Glomerular endothelial cell (primary cell): ENCODE results near the gene COPZ1. TPM values are rescaled to one million over a fixed set of nuclear protein-coding genes. Genes with fewer than 3 reads are reported as not detected.
"Not testable (repeated sequence)": the region's sequence is repeated elsewhere in the genome, so short reads cannot be mapped to it uniquely, and the experiment has no call there.

Experiments used
- DNase-seq: peaks from one replicate; pipeline ENCODE4 v3.0.0-alpha.2; 2011; ENCODE audit warnings: low read depth, low spot score; ENCODE audit errors: extremely low read depth
- total RNA-seq: library from RNA; depleted of rRNA; stranded (reverse); fragments of >200 nt; gene quantifications from 2 replicates; pipeline ENCODE4 v1.2.3, GENCODE V29; 2015

Gene COPZ1, protein sequence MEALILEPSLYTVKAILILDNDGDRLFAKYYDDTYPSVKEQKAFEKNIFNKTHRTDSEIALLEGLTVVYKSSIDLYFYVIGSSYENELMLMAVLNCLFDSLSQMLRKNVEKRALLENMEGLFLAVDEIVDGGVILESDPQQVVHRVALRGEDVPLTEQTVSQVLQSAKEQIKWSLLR
- total RNA-seq: 115 and 194 TPM in 2 replicates

DNA sequence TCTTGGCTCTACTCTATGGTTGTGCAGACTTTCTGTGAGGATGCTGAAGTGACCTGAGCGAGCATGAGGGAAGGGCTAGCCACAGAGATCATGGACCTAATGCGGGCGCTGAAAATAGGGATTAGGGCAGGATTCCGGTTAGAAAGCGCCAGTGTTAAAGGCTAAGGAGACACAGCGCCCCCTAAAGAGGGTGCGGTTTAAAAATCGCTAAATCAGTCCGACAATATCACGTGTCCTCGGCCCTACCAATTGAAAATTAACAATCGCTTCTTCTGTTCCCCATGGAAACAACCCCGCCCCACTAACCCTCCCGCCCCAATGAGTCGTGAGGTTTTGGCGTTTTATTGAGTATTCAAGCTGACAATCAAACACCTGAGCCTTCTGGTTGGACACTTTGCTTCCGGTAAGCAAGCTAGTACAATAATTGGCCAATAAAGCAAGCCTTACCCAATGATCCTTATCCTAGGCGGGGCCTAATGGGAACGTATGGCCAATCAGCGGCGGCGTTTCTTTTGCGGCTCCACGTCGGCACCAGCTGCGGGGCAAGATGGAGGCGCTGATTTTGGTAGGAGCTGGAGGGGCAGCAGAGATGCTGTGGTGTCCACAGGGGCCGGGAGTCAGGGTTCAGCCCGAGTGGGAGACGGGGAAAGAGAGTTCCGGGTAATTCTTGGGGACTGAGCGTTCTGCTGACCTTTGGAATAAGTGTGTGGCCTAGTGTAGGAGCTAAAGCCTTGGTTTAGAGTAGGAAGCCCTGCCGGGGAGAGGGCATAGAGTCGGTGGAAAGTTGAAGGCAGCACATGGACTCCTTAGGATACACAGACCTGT is at the start of gene COPZ1:
TSS of gene COPZ1 (plus strand) at position 515 of the 825 bp plus-strand sequence. CDS start at position 548, 33 bp downstream.
- DNase-seq: peak; percentile 98

DNA sequence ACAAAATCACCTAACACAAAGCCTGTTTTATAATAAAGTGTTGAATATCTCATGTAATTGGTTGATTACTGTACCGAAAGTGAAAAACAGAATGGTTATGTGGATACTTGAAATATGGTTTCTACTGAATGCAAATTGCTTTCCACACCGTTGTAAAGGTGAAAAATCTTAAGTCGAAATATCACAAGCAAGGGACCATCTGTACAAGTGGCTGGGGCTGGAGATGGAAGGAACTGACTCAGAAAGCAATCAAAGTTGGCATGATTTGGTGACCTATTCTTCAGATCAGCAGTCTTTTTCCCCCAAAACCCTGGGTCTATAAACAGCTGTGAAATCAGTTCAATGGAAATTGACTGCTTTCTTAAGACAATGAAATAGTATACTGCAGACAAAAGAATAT is 48.6 kb upstream of the COPZ1 start:
- no peak for DNase-seq

GRCh38 chr12:54277823-54278276 is 47.1 kb upstream of the COPZ1 start:
- DNase-seq: no peak

DNA sequence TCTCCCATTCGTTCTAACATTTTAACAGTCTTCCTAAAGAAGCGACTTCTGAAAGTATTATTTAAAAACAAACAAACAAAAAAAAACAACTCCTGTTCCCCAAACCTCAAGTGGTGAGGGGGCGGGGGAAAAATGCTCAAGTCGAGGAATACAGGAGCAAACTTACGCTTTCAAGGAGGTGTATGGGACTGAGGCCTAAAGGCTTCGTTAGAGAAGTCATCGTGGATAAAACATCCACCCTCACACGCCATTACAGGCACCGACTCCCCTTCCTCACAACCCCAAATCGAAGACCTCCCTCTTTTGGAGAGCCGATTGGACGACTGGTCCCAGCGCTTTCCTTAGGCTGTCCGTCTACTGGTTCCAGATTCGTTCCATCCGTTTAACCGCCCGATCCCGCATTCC is 45.7 kb upstream of the COPZ1 start:
- DNase-seq: no peak

- peak; percentile 98 for DNase-seq
Measured at GRCh38 chr12:54279632-54280467, 45.1 kb upstream of the COPZ1 start, which contains the start of gene CBX5. Gene CBX5, minus strand, starts transcription at chr12:54280122. Its CDS starts 22,472 bp downstream, at chr12:54257650.

- DNase-seq: peak; percentile 100
Measured at GRCh38 chr12:54280468-54281260, 44.3 kb upstream of the COPZ1 start, which contains the start of gene HNRNPA1. Gene HNRNPA1, plus strand, starts transcription at chr12:54280726. Its CDS starts 82 bp downstream, at chr12:54280808.

GRCh38 chr12:54281261-54281638 is 43.7 kb upstream of the COPZ1 start:
- DNase-seq: not testable (repeated sequence)

GRCh38 chr12:54281694-54282093 is 43.2 kb upstream of the COPZ1 start:
- not testable (repeated sequence) for DNase-seq

DNA sequence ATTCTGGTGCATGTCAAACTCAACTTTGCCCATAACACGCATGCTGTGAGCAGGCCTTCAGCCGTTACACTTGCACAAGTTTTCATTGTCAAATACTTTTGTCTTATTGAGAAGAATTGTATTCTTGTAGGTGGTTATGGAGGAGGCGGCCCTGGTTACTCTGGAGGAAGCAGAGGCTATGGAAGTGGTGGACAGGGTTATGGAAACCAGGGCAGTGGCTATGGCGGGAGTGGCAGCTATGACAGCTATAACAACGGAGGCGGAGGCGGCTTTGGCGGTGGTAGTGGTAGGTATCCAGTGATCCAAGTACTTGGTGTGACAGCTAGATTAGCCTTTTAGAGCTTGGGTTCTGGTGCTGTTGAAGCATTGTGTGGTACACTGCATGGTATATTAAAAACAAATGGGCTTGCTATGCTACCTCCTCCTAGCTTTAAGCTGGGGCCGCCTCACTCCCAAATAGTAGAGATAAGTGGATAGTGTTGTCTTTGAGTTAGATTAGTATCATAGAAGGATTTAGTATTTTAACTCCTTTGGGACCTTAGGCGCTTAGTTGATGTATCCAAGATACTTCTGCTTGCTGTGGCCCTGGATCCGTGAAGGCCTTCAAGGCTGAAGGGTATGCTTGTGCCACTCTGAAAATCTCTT is 41.9 kb upstream of the COPZ1 start:
- no peak for DNase-seq

DNA sequence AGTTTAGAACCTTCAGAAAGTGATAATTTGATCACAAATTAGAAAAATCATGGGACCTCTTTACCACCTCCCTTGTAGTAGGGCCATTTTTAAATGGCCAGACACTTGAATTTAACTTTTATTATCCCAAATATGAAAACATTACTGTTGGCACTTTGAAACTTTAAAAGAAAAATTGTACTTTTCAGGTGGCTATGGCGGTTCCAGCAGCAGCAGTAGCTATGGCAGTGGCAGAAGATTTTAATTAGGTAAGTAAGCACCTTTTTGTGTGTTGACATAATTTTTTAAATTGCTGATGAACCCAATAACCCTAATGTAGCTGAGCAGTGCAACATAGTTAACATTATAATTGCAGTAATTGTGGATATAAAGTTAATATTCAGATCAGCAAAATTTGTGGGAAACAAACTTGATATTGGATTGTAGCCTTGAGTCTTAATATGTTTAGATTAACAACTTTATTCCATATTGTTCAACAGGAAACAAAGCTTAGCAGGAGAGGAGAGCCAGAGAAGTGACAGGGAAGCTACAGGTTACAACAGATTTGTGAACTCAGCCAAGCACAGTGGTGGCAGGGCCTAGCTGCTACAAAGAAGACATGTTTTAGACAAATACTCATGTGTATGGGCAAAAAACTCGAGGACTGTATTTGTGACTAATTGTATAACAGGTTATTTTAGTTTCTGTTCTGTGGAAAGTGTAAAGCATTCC is 40.7 kb upstream of the COPZ1 start:
- DNase-seq: not testable (repeated sequence)

DNA sequence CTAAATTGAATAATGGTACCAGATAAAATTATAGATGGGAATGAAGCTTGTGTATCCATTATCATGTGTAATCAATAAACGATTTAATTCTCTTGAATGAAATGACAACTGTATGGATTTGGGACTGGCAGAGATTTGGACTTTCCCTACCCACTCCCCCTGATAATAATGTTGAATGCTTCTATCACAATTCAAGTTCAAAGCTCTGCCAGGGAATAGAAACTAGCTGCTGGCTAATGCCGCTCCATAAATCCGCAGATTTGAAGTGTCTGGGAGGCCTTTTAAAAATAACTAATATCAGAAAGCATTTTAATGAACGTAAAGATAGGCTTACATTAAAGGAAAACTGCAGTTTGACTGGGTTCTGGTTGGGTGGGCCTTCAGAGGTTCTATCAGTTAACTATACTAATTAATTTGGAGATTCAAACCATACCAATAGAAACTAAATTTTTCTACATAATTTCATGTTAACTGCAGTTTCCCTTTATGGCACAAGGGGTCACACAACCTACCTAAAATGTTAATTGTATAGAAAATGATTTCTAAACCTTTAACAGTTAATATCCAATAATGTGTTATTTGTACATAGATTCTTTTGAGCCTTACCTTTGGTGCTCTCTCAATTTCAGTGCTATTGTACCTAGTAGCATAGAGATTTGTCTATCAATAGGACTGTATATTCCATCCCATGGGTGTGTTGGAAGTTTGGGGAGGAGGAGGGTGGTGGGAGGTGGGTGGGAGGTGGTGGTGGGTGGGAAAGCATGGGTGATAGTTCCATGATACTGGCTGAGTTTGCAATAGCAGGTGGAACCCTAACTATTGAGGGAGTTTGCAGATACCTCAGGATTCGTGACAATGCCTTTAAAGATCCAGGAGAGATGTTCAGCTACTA is 39.5 kb upstream of the COPZ1 start:
- DNase-seq: no peak

- no peak for DNase-seq
Measured at GRCh38 chr12:54286042-54287030, 38.6 kb upstream of the COPZ1 start.

DNA sequence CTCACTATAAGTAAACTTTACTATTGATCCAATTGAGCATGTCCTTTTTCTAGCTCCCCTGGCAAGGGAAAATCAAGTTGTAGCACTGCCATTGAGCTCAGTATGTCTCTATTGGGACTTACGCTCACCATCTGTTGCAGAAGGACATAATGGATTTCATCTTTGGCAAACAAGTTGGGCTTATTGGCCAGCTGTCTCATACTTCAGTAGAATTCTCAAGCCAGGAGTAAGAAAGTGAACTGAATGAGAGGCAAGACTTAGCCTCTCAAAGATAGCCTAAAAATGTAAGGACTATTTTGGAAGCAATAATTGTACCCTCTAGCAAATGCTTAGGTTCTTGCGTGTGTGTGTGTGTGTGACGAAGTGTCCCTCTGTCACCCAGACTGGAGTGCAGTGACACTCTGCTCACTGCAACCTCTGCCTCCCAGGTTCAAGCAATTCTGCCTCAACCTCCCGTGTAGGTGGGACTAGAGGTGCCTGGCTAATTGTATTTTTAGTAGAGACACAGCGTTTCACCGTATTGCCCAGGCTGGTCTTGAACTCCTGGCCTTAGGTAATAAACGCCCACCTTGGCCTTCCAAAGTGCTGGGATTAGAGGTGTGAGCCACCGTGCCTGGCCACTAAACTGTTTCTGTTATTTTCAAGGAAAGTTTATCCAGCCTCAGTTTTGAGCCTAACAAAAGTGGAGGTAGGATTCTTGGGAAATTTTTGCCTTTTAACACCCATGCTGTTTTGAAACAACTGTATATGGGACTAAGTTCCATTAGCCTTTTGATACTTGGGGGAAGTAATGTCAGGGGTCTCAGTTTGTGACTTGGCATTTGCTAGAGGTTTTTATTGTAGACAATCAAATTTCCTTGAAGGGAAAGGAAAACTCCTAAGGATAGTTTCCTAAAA is 37.4 kb upstream of the COPZ1 start:
- no peak for DNase-seq

- DNase-seq: no peak
Measured at GRCh38 chr12:54292083-54292930, 32.6 kb upstream of the COPZ1 start.

GRCh38 chr12:54292931-54293241 is 32.0 kb upstream of the COPZ1 start:
- no peak for DNase-seq
